Testis (tissue), 3 donors: ENCODE results near the gene SPDYE6. TPM values are rescaled to one million over a fixed set of nuclear protein-coding genes. Genes with fewer than 3 reads are reported as not detected.

Experiments
- DNase-seq: peaks from one replicate; pipeline ENCODE4 v3.0.0-alpha.2; 2019
- H3K27ac ChIP-seq, 2 donors: fragments of 200-600 bp; sonication (generic); one replicate each; pipeline ENCODE4 v1.5.1; 2019
- H3K27me3 ChIP-seq: fragments of 200-600 bp; sonication (generic); one replicate; pipeline ENCODE4 v1.5.1; 2019
- H3K36me3 ChIP-seq: fragments of 200-600 bp; sonication (generic); one replicate; pipeline ENCODE4 v1.5.1; 2017; ENCODE audit warnings: low read depth; ENCODE audit errors: missing control alignments
- H3K4me1 ChIP-seq: fragments of 200-600 bp; sonication (generic); one replicate; pipeline ENCODE4 v1.5.1; 2019
- H3K4me3 ChIP-seq, 2 donors: fragments of 200-600 bp; sonication (generic); one replicate each; pipeline ENCODE4 v1.5.1; 2017 to 2019
- H3K9me3 ChIP-seq: fragments of 200-600 bp; sonication (generic); one replicate; pipeline ENCODE4 v1.5.1; 2017
- POLR2A ChIP-seq: fragments of 450-650 bp; IDR thresholded peaks from one replicate; pipeline ENCODE4 v1.6.1; 2017; ENCODE audit warnings: antibody characterized with exemption, mild to moderate bottlenecking, moderate library complexity
- WGBS, 2 donors: methylation state at CpG; one replicate each; pipeline ENCODE4 v1.1.5; 2018; 5-methylcytosine and 5-hydroxymethylcytosine counted together
- intact Hi-C: fragments of 100-400 bp; cut with DNase I; formaldehyde crosslinking; loops from one replicate; pipeline ENCODE4 v1.15.1; 2023; ENCODE audit warnings: low total_unique reads
- polyA plus RNA-seq: library from polyadenylated mRNA; stranded (reverse); fragments of 350-450 nt; fragmentation: Illumina TruSeq; extraction: RNeasy Lipid Tissue Mini Kit (QIAGEN cat#74804); gene quantifications from one replicate; pipeline ENCODE4 v1.2.3, GENCODE V29; 2014; ENCODE audit warnings: low read depth, low replicate concordance; ENCODE audit not compliant: insufficient read depth
- total RNA-seq, 2 donors: library from RNA; depleted of rRNA; stranded (reverse); fragments of >200 nt; gene quantifications; one replicate each; pipeline ENCODE4 v1.2.3, GENCODE V29; 2016
- TF ChIP-seq, protein P1 (sequence below), 3 experiments: fragments of 450-650 bp in 2 of 3; fragments of 200-600 bp in 1 of 3; sonication (generic) in 1 of 3; IDR thresholded peaks; one replicate each; pipeline ENCODE4 v1.5.1; 2016 to 2019; ENCODE audit warnings: antibody characterized with exemption in 3 of 3, mild to moderate bottlenecking in 2 of 3, moderate library complexity in 1 of 3

SPDYE6 gene
- total and polyA plus RNA-seq, 3 donors from 2014 or later: 2.3 to 6.7 (median 5.2) TPM

- intact Hi-C loops: no loop called here
- Histone ChIP-seq H3K27ac (no peak overlapping the region), H3K9me3 (no peaks in the 10 kb centered on the region), H3K4me3 (no peak overlapping the region), H3K4me1 (no peaks in the 10 kb centered on the region), H3K36me3 (no peaks in the 10 kb centered on the region), H3K27me3 (no peaks in the 10 kb centered on the region)
- no peak for DNase-seq
- TF ChIP-seq POLR2A: no peak
- TF ChIP-seq, protein P1, sequence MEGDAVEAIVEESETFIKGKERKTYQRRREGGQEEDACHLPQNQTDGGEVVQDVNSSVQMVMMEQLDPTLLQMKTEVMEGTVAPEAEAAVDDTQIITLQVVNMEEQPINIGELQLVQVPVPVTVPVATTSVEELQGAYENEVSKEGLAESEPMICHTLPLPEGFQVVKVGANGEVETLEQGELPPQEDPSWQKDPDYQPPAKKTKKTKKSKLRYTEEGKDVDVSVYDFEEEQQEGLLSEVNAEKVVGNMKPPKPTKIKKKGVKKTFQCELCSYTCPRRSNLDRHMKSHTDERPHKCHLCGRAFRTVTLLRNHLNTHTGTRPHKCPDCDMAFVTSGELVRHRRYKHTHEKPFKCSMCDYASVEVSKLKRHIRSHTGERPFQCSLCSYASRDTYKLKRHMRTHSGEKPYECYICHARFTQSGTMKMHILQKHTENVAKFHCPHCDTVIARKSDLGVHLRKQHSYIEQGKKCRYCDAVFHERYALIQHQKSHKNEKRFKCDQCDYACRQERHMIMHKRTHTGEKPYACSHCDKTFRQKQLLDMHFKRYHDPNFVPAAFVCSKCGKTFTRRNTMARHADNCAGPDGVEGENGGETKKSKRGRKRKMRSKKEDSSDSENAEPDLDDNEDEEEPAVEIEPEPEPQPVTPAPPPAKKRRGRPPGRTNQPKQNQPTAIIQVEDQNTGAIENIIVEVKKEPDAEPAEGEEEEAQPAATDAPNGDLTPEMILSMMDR (IDR thresholded peaks at IDR 0.05): no peak
- 89 to 96% methylated on average over 2 of the region's 2 CpGs for WGBS, 2 donors
These were observed 43.9 kb downstream of the SPDYE6 start for GRCh38 chr7:102312317-102312716.

DNA sequence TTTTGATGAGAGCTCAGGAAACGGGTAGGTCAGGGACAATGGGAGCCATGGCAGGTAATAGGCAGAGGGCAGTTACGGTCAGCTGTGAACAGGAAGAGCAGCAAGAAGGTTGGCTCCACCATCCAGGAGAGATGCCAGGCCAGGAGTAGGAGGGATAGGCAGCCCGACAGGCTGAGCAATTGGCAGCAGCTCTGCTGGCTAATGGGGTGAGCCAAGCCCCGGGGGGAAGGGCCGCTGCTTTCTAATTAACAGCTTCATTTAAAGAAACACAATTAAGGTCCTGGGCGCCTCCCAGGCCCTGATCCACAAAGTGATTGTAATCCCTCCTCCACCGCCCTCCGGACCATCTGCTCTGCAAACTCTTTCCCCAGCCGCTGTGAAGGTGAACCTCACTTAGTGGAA, 45.8 kb downstream of the SPDYE6 start:
- intact Hi-C loops: no loop called here

GRCh38 chr7:102306916-102307677, 49.1 kb downstream of the SPDYE6 start:
- H3K36me3 ChIP-seq: no peaks in the 10 kb centered on the region
- DNase-seq: no peak
- 65 to 78% methylated on average over 6 to 17 of the region's 17 CpGs for WGBS, 2 donors
- no peak for TF ChIP-seq POLR2A
- TF ChIP-seq, protein P1 (IDR thresholded peaks at IDR 0.05): no peak
- no peaks in the 10 kb centered on the region for H3K4me1 ChIP-seq
- H3K27ac ChIP-seq: no peak overlapping the region
- intact Hi-C loops: no loop called here
- no peak overlapping the region for H3K4me3 ChIP-seq
- H3K27me3 ChIP-seq: no peaks in the 10 kb centered on the region
- no peaks in the 10 kb centered on the region for H3K9me3 ChIP-seq

More for the DNA sequence above, 45.8 kb downstream of the SPDYE6 start:
- no peak for TF ChIP-seq POLR2A
- Histone ChIP-seq H3K36me3 (no peaks in the 10 kb centered on the region), H3K9me3 (no peaks in the 10 kb centered on the region), H3K27ac (no peak overlapping the region), H3K27me3 (no peaks in the 10 kb centered on the region), H3K4me1 (no peaks in the 10 kb centered on the region), H3K4me3 (no peak overlapping the region)
- DNase-seq: no peak
- 86 to 88% methylated on average over 8 to 9 of the region's 9 CpGs for WGBS, 2 donors

DNA sequence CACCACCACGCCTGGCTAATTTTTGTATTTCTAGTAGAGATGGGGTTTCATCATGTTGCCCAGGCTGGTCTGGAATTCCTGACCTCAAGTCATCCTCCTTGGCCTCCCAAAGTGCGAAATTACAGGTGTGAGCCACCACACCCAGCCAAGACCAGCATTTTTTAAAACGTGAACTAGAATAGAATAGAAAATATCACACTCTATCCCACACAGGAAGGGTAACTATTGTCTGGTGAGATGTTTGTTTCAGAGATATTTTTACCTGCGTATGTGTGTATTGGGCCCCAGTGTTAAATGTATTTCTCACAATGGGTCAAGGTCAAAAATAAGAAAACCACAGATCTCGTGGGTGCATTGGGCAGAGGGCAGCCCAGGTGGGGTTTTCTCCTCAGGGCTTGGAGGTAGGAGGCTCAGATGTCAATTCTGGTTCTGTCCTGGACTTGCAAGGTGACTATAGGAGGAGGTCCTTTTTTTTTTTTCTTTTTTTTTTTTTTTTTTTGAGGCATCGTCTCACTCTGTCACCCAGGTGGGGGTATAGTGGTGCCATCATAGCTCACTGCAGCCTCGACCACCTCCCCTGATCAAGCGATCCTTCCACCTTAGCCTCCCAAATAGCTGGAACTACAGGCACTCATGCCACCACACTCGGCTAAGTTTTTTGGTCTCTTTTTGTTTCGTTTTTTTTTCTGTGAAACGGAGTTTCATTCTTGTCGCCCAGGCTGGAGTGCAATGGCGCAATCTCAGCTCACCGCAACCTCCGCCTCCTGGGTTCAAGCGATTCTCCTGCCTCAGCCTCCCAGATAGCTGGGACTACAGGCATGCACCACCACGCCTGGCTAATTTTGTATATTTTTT, 50.6 kb downstream of the SPDYE6 start:
- Histone ChIP-seq H3K27me3 (no peaks in the 10 kb centered on the region), H3K4me1 (no peaks in the 10 kb centered on the region), H3K4me3 (no peak overlapping the region), H3K36me3 (no peaks in the 10 kb centered on the region), H3K27ac (no peak overlapping the region), H3K9me3 (no peaks in the 10 kb centered on the region)
- no peak for DNase-seq
- intact Hi-C loops: no loop called here
- TF ChIP-seq POLR2A: no peak
- TF ChIP-seq, protein P1 (IDR thresholded peaks at IDR 0.05): no peak
- 90 to 93% methylated on average over 17 of the region's 17 CpGs for WGBS, 2 donors

GRCh38 chr7:102304668-102305067, 51.6 kb downstream of the SPDYE6 start:
- WGBS, 2 donors: 85% methylated on average over 10 of the region's 11 CpGs; no CpG with 5 or more reads in 1 of the 2 donors
- Histone ChIP-seq H3K9me3 (no peaks in the 10 kb centered on the region), H3K27me3 (no peaks in the 10 kb centered on the region), H3K36me3 (no peaks in the 10 kb centered on the region), H3K4me3 (no peak overlapping the region), H3K27ac (no peak overlapping the region), H3K4me1 (no peaks in the 10 kb centered on the region)
- TF ChIP-seq, protein P1 (IDR thresholded peaks at IDR 0.05): no peak
- no peak for TF ChIP-seq POLR2A
- no peak for DNase-seq
- intact Hi-C loops: no loop called here
